ENCODE results near the gene DTX3.

DTX3 gene

DNA sequence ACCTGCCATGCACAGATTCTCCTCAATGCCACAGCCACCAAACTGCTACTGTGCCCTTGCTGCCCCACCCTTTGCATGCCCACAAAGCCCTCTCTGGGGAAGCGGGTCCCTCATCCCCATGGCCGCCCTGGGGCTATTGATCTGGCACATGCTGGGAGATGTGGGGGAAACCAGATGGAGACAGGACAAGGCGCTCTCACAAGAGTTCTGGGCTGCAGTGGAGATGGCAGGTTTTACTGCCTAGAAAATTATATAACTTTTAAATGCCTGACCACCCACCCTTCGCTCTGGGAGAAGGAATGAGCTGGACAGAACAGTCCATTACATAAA is 24.2 kb upstream of the DTX3 start:
- Histone ChIP-seq H3K79me2 (ENCODE audit: insufficient read depth, low read length) (no peaks in the 10 kb centered on the region), H3K4me1 (ENCODE audit: insufficient read depth, low read length) (peaks cover 5% of the 10 kb centered on the region), H3K9me3 (ENCODE audit: insufficient read depth, low read length, severe bottlenecking) (no peaks in the 10 kb centered on the region), H3K36me3 (ENCODE audit: insufficient read depth, low read length) (no peaks in the 10 kb centered on the region), H3K9ac (ENCODE audit: low read depth, low read length) (no peak overlapping the region), H2AFZ (ENCODE audit: low read depth, low read length) (no peak overlapping the region), H3K27me3 (ENCODE audit: insufficient read depth, low read length, poor library complexity) (peaks cover 30% of the 10 kb centered on the region), H3K4me3 (ENCODE audit: low read depth in 1 of 2, low read length in 2 of 2) (no peak overlapping the region), H4K20me1 (ENCODE audit: insufficient read depth, low read length) (no peaks in the 10 kb centered on the region), H3K27ac (ENCODE audit: low read length) (no peak overlapping the region), H3K4me2 (ENCODE audit: insufficient read depth, low read length) (no peak overlapping the region)
- TF ChIP-seq, protein P1, sequence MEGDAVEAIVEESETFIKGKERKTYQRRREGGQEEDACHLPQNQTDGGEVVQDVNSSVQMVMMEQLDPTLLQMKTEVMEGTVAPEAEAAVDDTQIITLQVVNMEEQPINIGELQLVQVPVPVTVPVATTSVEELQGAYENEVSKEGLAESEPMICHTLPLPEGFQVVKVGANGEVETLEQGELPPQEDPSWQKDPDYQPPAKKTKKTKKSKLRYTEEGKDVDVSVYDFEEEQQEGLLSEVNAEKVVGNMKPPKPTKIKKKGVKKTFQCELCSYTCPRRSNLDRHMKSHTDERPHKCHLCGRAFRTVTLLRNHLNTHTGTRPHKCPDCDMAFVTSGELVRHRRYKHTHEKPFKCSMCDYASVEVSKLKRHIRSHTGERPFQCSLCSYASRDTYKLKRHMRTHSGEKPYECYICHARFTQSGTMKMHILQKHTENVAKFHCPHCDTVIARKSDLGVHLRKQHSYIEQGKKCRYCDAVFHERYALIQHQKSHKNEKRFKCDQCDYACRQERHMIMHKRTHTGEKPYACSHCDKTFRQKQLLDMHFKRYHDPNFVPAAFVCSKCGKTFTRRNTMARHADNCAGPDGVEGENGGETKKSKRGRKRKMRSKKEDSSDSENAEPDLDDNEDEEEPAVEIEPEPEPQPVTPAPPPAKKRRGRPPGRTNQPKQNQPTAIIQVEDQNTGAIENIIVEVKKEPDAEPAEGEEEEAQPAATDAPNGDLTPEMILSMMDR (IDR thresholded peaks at IDR 0.05; ENCODE audit: borderline replicate concordance, extremely low read depth, low read length, poor library complexity, severe bottlenecking), result no peak
- no peak for TF ChIP-seq EZH2 (IDR thresholded peaks at IDR 0.05; ENCODE audit: borderline replicate concordance, low read depth, low read length, severe bottlenecking)
- ATAC-seq (ENCODE audit: insufficient read depth, low read depth) (no peak), DNase-seq (no peak)

DNA sequence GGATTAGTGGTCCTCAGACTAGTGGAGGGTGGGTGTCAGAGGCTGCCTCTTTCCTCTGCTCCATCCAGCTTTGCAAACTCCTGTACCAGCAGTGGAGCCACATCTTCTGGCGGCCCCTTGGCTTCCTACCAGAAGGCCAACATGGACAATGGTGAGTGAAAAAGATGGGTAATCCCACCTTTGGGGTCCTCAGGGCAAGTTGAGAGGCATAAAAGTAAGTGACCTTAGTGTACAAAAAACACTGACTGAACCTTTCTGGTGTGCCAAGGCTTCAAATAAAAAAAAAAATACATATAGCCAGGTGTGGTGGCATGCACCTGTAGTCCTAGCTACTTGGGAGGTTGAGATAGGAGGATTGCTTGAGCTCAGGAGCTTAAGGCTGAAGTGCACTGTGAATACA is 22.8 kb upstream of the DTX3 start:
- peaks cover 27% of the 10 kb centered on the region for H3K27me3 ChIP-seq (ENCODE audit: insufficient read depth, low read length, poor library complexity)
- H3K9ac ChIP-seq (ENCODE audit: low read depth, low read length), result no peak overlapping the region
- no peaks in the 10 kb centered on the region for H3K9me3 ChIP-seq (ENCODE audit: insufficient read depth, low read length, severe bottlenecking)
- H3K4me1 ChIP-seq (ENCODE audit: insufficient read depth, low read length), result peaks cover 5% of the 10 kb centered on the region
- no peak for ATAC-seq (ENCODE audit: insufficient read depth, low read depth)
- H3K36me3 ChIP-seq (ENCODE audit: insufficient read depth, low read length), result no peaks in the 10 kb centered on the region
- no peak for DNase-seq
- no peak overlapping the region for H3K27ac ChIP-seq (ENCODE audit: low read length)
- no peak overlapping the region for H3K4me2 ChIP-seq (ENCODE audit: insufficient read depth, low read length)
- H4K20me1 ChIP-seq (ENCODE audit: insufficient read depth, low read length), result no peaks in the 10 kb centered on the region
- no peak for TF ChIP-seq EZH2 (IDR thresholded peaks at IDR 0.05; ENCODE audit: borderline replicate concordance, low read depth, low read length, severe bottlenecking)
- TF ChIP-seq, protein P1 (IDR thresholded peaks at IDR 0.05; ENCODE audit: borderline replicate concordance, extremely low read depth, low read length, poor library complexity, severe bottlenecking), result no peak
- no peak overlapping the region for H3K4me3 ChIP-seq (ENCODE audit: low read depth in 1 of 2, low read length in 2 of 2)
- H3K79me2 ChIP-seq (ENCODE audit: insufficient read depth, low read length), result no peaks in the 10 kb centered on the region
- H2AFZ ChIP-seq (ENCODE audit: low read depth, low read length), result no peak overlapping the region

DNA sequence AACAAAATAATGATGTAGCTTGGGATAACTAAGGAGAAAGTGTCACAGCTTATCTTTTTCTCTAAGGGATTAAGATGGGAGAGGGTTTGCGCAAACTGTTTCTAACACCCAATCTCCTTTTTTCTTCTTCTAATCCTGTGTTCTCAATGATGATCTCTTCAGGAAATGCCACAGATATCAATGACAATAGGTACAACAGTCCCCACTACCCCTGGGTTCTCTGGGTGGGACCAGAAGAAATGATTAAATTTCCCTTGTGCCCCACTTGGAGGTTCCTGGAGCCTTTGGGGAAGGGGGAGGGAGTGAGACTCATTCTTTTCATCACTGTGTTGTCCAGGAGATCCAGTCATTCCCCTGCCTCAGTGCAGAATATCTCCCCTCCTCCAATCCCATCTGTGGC is 22.2 kb upstream of the DTX3 start:
- H4K20me1 ChIP-seq (ENCODE audit: insufficient read depth, low read length), result no peaks in the 10 kb centered on the region
- DNase-seq, result no peak
- H3K9ac ChIP-seq (ENCODE audit: low read depth, low read length), result no peak overlapping the region
- no peak overlapping the region for H3K27ac ChIP-seq (ENCODE audit: low read length)
- no peaks in the 10 kb centered on the region for H3K79me2 ChIP-seq (ENCODE audit: insufficient read depth, low read length)
- no peak for ATAC-seq (ENCODE audit: insufficient read depth, low read depth)
- peaks cover 5% of the 10 kb centered on the region for H3K4me1 ChIP-seq (ENCODE audit: insufficient read depth, low read length)
- no peak overlapping the region for H3K4me3 ChIP-seq (ENCODE audit: low read depth in 1 of 2, low read length in 2 of 2)
- TF ChIP-seq, protein P1 (IDR thresholded peaks at IDR 0.05; ENCODE audit: borderline replicate concordance, extremely low read depth, low read length, poor library complexity, severe bottlenecking), result no peak
- no peak for TF ChIP-seq EZH2 (IDR thresholded peaks at IDR 0.05; ENCODE audit: borderline replicate concordance, low read depth, low read length, severe bottlenecking)
- H3K9me3 ChIP-seq (ENCODE audit: insufficient read depth, low read length, severe bottlenecking), result no peaks in the 10 kb centered on the region
- H3K27me3 ChIP-seq (ENCODE audit: insufficient read depth, low read length, poor library complexity), result peaks cover 26% of the 10 kb centered on the region
- H2AFZ ChIP-seq (ENCODE audit: low read depth, low read length), result no peak overlapping the region
- no peaks in the 10 kb centered on the region for H3K36me3 ChIP-seq (ENCODE audit: insufficient read depth, low read length)
- no peak overlapping the region for H3K4me2 ChIP-seq (ENCODE audit: insufficient read depth, low read length)
